Measurements from ENCODE around the gene ANKIB1. TPM values are rescaled to one million over a fixed set of nuclear protein-coding genes. Genes with fewer than 3 reads are reported as not detected.
A peak's percentile ranks its signal among the peaks of the same experiment; 100 is the strongest.

Gene ANKIB1
- total RNA-seq: 10 to 100 TPM; 28.7 to 96.9 (median 49.8) TPM

- WGBS, 10 experiments: 0 to 2% (median 0%) methylated on average over 1 to 17 of the region's 71 CpGs; no CpG with 5 or more reads in 6 of the 10 experiments
- peak; percentile 81 to 92 (median 88) for ATAC-seq (replicated peaks in 6 of 8)
- in situ Hi-C loops (cut with MboI; ENCODE audit: low pct_unique_long_range_greater_than_20kb in 2 of 9, low sequenced_read_pairs in 9 of 9, unreplicated experiment in 9 of 9): loop anchor here in 1 of 9 experiments (25.0 kb wide), 1 partner anchor 192 kb away; the partner anchor contains the start of gene GATAD1
- peak within 1 kb of the TSS; percentile 84 to 99 for H3K27ac ChIP-seq
- H3K4me3 ChIP-seq: peak within 1 kb of the TSS; percentile 58 to 96 (median 86)
- H3K4me1 ChIP-seq (replicated peaks in 1 of 2): peaks cover 6 to 13% of the 10 kb centered on the region in 2 donors
These were observed at the start of gene ANKIB1, which contains the start of gene KRIT1 for GRCh38 chr7:92245487-92246359. TSS of gene ANKIB1 (plus strand) at chr7:92245974. CDS start at chr7:92294979, 49,005 bp downstream. TSS of gene KRIT1 (minus strand) at chr7:92245914. CDS start at chr7:92242135, 3,779 bp downstream.

GRCh38 chr7:92200791-92201190 is 45.0 kb upstream of the ANKIB1 start:
- H3K4me3 ChIP-seq: no peak overlapping the region
- no peak overlapping the region for H3K27ac ChIP-seq
- no peaks in the 10 kb centered on the region for H3K4me1 ChIP-seq (replicated peaks in 1 of 2)
- in situ Hi-C loops (cut with MboI; ENCODE audit: low pct_unique_long_range_greater_than_20kb in 2 of 9, low sequenced_read_pairs in 9 of 9, unreplicated experiment in 9 of 9): no loop called here
- no peak for ATAC-seq (replicated peaks in 6 of 8)
- 100% methylated on average over 1 of the region's 1 CpG; no CpG with 5 or more reads in 3 of the 10 experiments for WGBS, 10 experiments

- 100% methylated on average over 1 to 3 of the region's 3 CpGs; no CpG with 5 or more reads in 5 of the 10 experiments for WGBS, 10 experiments
- H3K4me1 ChIP-seq (replicated peaks in 1 of 2): no peaks in the 10 kb centered on the region
- no peak overlapping the region for H3K27ac ChIP-seq
- no peak overlapping the region for H3K4me3 ChIP-seq
- ATAC-seq (replicated peaks in 6 of 8): no peak
- in situ Hi-C loops (cut with MboI; ENCODE audit: low pct_unique_long_range_greater_than_20kb in 2 of 9, low sequenced_read_pairs in 9 of 9, unreplicated experiment in 9 of 9): no loop called here
These were observed 39.8 kb upstream of the ANKIB1 start for GRCh38 chr7:92205987-92206386.

- ATAC-seq (replicated peaks in 6 of 8): no peak
- Histone ChIP-seq H3K4me1 (replicated peaks in 1 of 2) (no peaks in the 10 kb centered on the region), H3K27ac (no peak overlapping the region), H3K4me3 (no peak overlapping the region)
- in situ Hi-C loops (cut with MboI; ENCODE audit: low pct_unique_long_range_greater_than_20kb in 2 of 9, low sequenced_read_pairs in 9 of 9, unreplicated experiment in 9 of 9): no loop called here
- 86 to 100% (median 97%) methylated on average over 1 of the region's 1 CpG for WGBS, 10 experiments
These were observed 39.1 kb upstream of the ANKIB1 start for GRCh38 chr7:92206672-92207071.

- H3K4me3 ChIP-seq: no peak overlapping the region
- WGBS, 10 experiments: 88 to 100% (median 95%) methylated on average over 1 to 3 of the region's 3 CpGs; no CpG with 5 or more reads in 1 of the 10 experiments
- H3K4me1 ChIP-seq (replicated peaks in 1 of 2): no peaks in the 10 kb centered on the region
- in situ Hi-C loops (cut with MboI; ENCODE audit: low pct_unique_long_range_greater_than_20kb in 2 of 9, low sequenced_read_pairs in 9 of 9, unreplicated experiment in 9 of 9): no loop called here
- ATAC-seq (replicated peaks in 6 of 8): no peak
- no peak overlapping the region for H3K27ac ChIP-seq
These were observed 24.0 kb upstream of the ANKIB1 start for GRCh38 chr7:92221766-92222165.

- ATAC-seq (replicated peaks in 6 of 8): no peak
- Histone ChIP-seq H3K4me1 (replicated peaks in 1 of 2) (no peaks in the 10 kb centered on the region), H3K4me3 (no peak overlapping the region), H3K27ac (no peak overlapping the region)
- WGBS, 10 experiments: 86 to 100% (median 93%) methylated on average over 1 to 4 of the region's 4 CpGs; no CpG with 5 or more reads in 1 of the 10 experiments
- in situ Hi-C loops (cut with MboI; ENCODE audit: low pct_unique_long_range_greater_than_20kb in 2 of 9, low sequenced_read_pairs in 9 of 9, unreplicated experiment in 9 of 9): loop anchor here in 1 of 9 experiments (25.0 kb wide), 1 partner anchor 210 kb away; the partner anchor contains the start of gene GATAD1
These were observed 18.8 kb upstream of the ANKIB1 start for GRCh38 chr7:92226981-92227380.

- 80 to 100% (median 100%) methylated on average over 1 to 2 of the region's 2 CpGs; no CpG with 5 or more reads in 2 of the 10 experiments for whole genome bisulfite sequencing, 10 experiments
- in situ Hi-C loops (cut with MboI; ENCODE audit: low pct_unique_long_range_greater_than_20kb in 2 of 9, low sequenced_read_pairs in 9 of 9, unreplicated experiment in 9 of 9): loop anchor here in 1 of 9 experiments (25.0 kb wide), 1 partner anchor 209 kb away; the partner anchor contains the start of gene GATAD1
These were observed 17.7 kb upstream of the ANKIB1 start for GRCh38 chr7:92228100-92228499.

GRCh38 chr7:92228742-92229141 is 17.0 kb upstream of the ANKIB1 start:
- no peak for ATAC-seq (replicated peaks in 6 of 8)
- in situ Hi-C loops (cut with MboI; ENCODE audit: low pct_unique_long_range_greater_than_20kb in 2 of 9, low sequenced_read_pairs in 9 of 9, unreplicated experiment in 9 of 9): loop anchor here in 1 of 9 experiments (25.0 kb wide), 1 partner anchor 209 kb away; the partner anchor contains the start of gene GATAD1
- Histone ChIP-seq H3K4me3 (no peak overlapping the region), H3K27ac (no peak overlapping the region), H3K4me1 (replicated peaks in 1 of 2) (no peaks in the 10 kb centered on the region)
- 88 to 100% (median 100%) methylated on average over 1 to 2 of the region's 2 CpGs; no CpG with 5 or more reads in 3 of the 10 experiments for WGBS, 10 experiments

More at GRCh38 chr7:92228100-92228499, 17.7 kb upstream of the ANKIB1 start:
- H3K4me1 ChIP-seq (replicated peaks in 1 of 2): no peaks in the 10 kb centered on the region
- no peak overlapping the region for H3K27ac ChIP-seq
- no peak overlapping the region for H3K4me3 ChIP-seq
- no peak for ATAC-seq (replicated peaks in 6 of 8)

- H3K27ac ChIP-seq: no peak overlapping the region
- H3K4me3 ChIP-seq: no peak overlapping the region
- in situ Hi-C loops (cut with MboI; ENCODE audit: low pct_unique_long_range_greater_than_20kb in 2 of 9, low sequenced_read_pairs in 9 of 9, unreplicated experiment in 9 of 9): loop anchor here in 1 of 9 experiments (25.0 kb wide), 1 partner anchor 207 kb away; the partner anchor contains the start of gene GATAD1
- H3K4me1 ChIP-seq (replicated peaks in 1 of 2): no peaks in the 10 kb centered on the region
- no peak for ATAC-seq (replicated peaks in 6 of 8)
- 53 to 100% (median 84%) methylated on average over 2 of the region's 2 CpGs for WGBS, 10 experiments
These were observed 15.2 kb upstream of the ANKIB1 start for GRCh38 chr7:92230547-92230946.

- WGBS, 10 experiments: 89 to 100% (median 96%) methylated on average over 2 to 5 of the region's 6 CpGs; no CpG with 5 or more reads in 1 of the 10 experiments
- Histone ChIP-seq H3K4me3 (no peak overlapping the region), H3K4me1 (replicated peaks in 1 of 2) (peaks cover 2 to 10% of the 10 kb centered on the region in 2 donors), H3K27ac (no peak overlapping the region)
- in situ Hi-C loops (cut with MboI; ENCODE audit: low pct_unique_long_range_greater_than_20kb in 2 of 9, low sequenced_read_pairs in 9 of 9, unreplicated experiment in 9 of 9): loop anchor here in 1 of 9 experiments (25.0 kb wide), 1 partner anchor 194 kb away; the partner anchor contains the start of gene GATAD1
- ATAC-seq (replicated peaks in 6 of 8): no peak
These were observed 2.8 kb upstream of the ANKIB1 start for GRCh38 chr7:92242972-92243371.

GRCh38 chr7:92244808-92245486 is 827 bp upstream of the ANKIB1 start:
- H3K4me3 ChIP-seq: peak overlapping the region; percentile 58 to 96 (median 86)
- in situ Hi-C loops (cut with MboI; ENCODE audit: low pct_unique_long_range_greater_than_20kb in 2 of 9, low sequenced_read_pairs in 9 of 9, unreplicated experiment in 9 of 9): loop anchor here in 1 of 9 experiments (25.0 kb wide), 1 partner anchor 192 kb away; the partner anchor contains the start of gene GATAD1
- ATAC-seq (replicated peaks in 6 of 8): peak in 2 of 8 experiments; percentile 3 to 4
- peak overlapping the region; percentile 84 to 99 for H3K27ac ChIP-seq
- WGBS, 10 experiments: 0 to 5% (median 1%) methylated on average over 2 to 10 of the region's 11 CpGs
- H3K4me1 ChIP-seq (replicated peaks in 1 of 2): peaks cover 6 to 13% of the 10 kb centered on the region in 2 donors

- peak overlapping the region; percentile 58 to 96 (median 86) for H3K4me3 ChIP-seq
- peak overlapping the region; percentile 84 to 99 for H3K27ac ChIP-seq
- in situ Hi-C loops (cut with MboI; ENCODE audit: low pct_unique_long_range_greater_than_20kb in 2 of 9, low sequenced_read_pairs in 9 of 9, unreplicated experiment in 9 of 9): loop anchor here in 1 of 9 experiments (25.0 kb wide), 1 partner anchor 191 kb away; the partner anchor contains the start of gene GATAD1
- 0 to 10% (median 0%) methylated on average over 1 to 11 of the region's 35 CpGs; no CpG with 5 or more reads in 1 of the 10 experiments for WGBS, 10 experiments
- H3K4me1 ChIP-seq (replicated peaks in 1 of 2): peaks cover 6 to 13% of the 10 kb centered on the region in 2 donors
- peak; percentile 8 to 30 (median 16) for ATAC-seq (replicated peaks in 6 of 8)
These were observed 757 bp downstream of the ANKIB1 start for GRCh38 chr7:92246360-92247101.

Measured in motor neuron (in vitro differentiated cells).